Lung microvascular endothelial cell (primary cell): ENCODE measurements around the gene RAPGEF5. TPM values are rescaled to one million over a fixed set of nuclear protein-coding genes. Genes with fewer than 3 reads are reported as not detected.
A peak's percentile ranks its signal among the peaks of the same experiment; 100 is the strongest.

Experiments used
- DNase-seq, 2 donors: peaks; one replicate each; pipeline versions ENCODE4 v3.0.0 to v3.0.0-alpha.2; 2010; ENCODE audit warnings: low read depth in 2 of 2
- total RNA-seq: library from RNA; depleted of rRNA; stranded (reverse); fragments of >200 nt; gene quantifications from 2 replicates; pipeline ENCODE4 v1.2.1, GENCODE V29; 2014

Gene RAPGEF5
- total RNA-seq, 1 donor from 2014 or later = 110 TPM

- DNase-seq = no peak
Measured at GRCh38 chr7:22159341-22159740, 197.6 kb downstream of the RAPGEF5 start.

GRCh38 chr7:22157552-22157951 lies 199.4 kb downstream of the RAPGEF5 start:
- DNase-seq = no peak

- DNase-seq = peak in 1 of 2 donors; percentile 89
Measured at GRCh38 chr7:22156205-22156604, 200.7 kb downstream of the RAPGEF5 start.

- DNase-seq = peak; percentile 37 to 85
Measured at GRCh38 chr7:22154143-22154529, 202.8 kb downstream of the RAPGEF5 start.

GRCh38 chr7:22153432-22154142 lies 203.4 kb downstream of the RAPGEF5 start:
- DNase-seq = no peak

GRCh38 chr7:22152690-22153089 lies 204.3 kb downstream of the RAPGEF5 start:
- DNase-seq = no peak

- no peak for DNase-seq
Measured at GRCh38 chr7:22151901-22152300, 205.1 kb downstream of the RAPGEF5 start.

- DNase-seq = peak; percentile 29 to 60
Measured at GRCh38 chr7:22150221-22150620, 206.7 kb downstream of the RAPGEF5 start.

GRCh38 chr7:22147868-22148267 lies 209.1 kb downstream of the RAPGEF5 start:
- DNase-seq = no peak

GRCh38 chr7:22146961-22147512 lies 209.9 kb downstream of the RAPGEF5 start:
- peak; percentile 26 to 40 for DNase-seq

GRCh38 chr7:22144950-22145349 lies 212.0 kb downstream of the RAPGEF5 start:
- no peak for DNase-seq

- no peak for DNase-seq
Measured at GRCh38 chr7:22143491-22143890, 213.5 kb downstream of the RAPGEF5 start.

GRCh38 chr7:22142572-22142971 lies 214.4 kb downstream of the RAPGEF5 start:
- DNase-seq = no peak

- DNase-seq = no peak
Measured at GRCh38 chr7:22141355-22141754, 215.6 kb downstream of the RAPGEF5 start.

- no peak for DNase-seq
Measured at GRCh38 chr7:22140578-22140977, 216.4 kb downstream of the RAPGEF5 start.

GRCh38 chr7:22138886-22139285 lies 218.1 kb downstream of the RAPGEF5 start:
- DNase-seq = no peak

- peak in 1 of 2 donors; percentile 31 for DNase-seq
Measured at GRCh38 chr7:22138106-22138505, 218.8 kb downstream of the RAPGEF5 start.

GRCh38 chr7:22137466-22137865 lies 219.5 kb downstream of the RAPGEF5 start:
- no peak for DNase-seq

GRCh38 chr7:22137026-22137425 lies 219.9 kb downstream of the RAPGEF5 start:
- DNase-seq = no peak

- DNase-seq = peak in 1 of 2 donors; percentile 75
Measured at GRCh38 chr7:22129819-22130580, 227.0 kb downstream of the RAPGEF5 start.

GRCh38 chr7:22129166-22129565 lies 227.8 kb downstream of the RAPGEF5 start:
- DNase-seq = peak; percentile 58 to 84

- peak in 1 of 2 donors; percentile 33 for DNase-seq
Measured at GRCh38 chr7:22128528-22128920, 228.4 kb downstream of the RAPGEF5 start.
